GM19324 (cell line): ENCODE data around the gene SERPINA3.
"Not testable (repeated sequence)": the region's sequence is repeated elsewhere in the genome, so short reads cannot be mapped to it uniquely, and the experiment has no call there.

Source experiments
- ATAC-seq: cut with Tn5 transposase; IDR thresholded peaks from one replicate; pipeline ENCODE4 v1.9.1; 2021; ENCODE audit warnings: mild to moderate bottlenecking, moderate library complexity; ENCODE audit not compliant: unreplicated experiment, low FRiP score

SERPINA3 gene

GRCh38 chr14:94612174-94612573 is at the start of gene SERPINA3:
TSS of gene SERPINA3 (plus strand) at chr14:94612391. CDS start at chr14:94614442, 2,051 bp downstream.
- no peak for ATAC-seq

GRCh38 chr14:94562941-94563883 is 49.0 kb upstream of the SERPINA3 start:
- ATAC-seq = no peak

GRCh38 chr14:94564381-94564780 is 47.8 kb upstream of the SERPINA3 start:
- no peak for ATAC-seq

- ATAC-seq = no peak
Observed at GRCh38 chr14:94568186-94568585, 44.0 kb upstream of the SERPINA3 start.

GRCh38 chr14:94569381-94570001 is 42.7 kb upstream of the SERPINA3 start:
- no peak for ATAC-seq

GRCh38 chr14:94570002-94570400 is 42.2 kb upstream of the SERPINA3 start:
- ATAC-seq = no peak

- no peak for ATAC-seq
Observed at GRCh38 chr14:94570440-94570839, 41.8 kb upstream of the SERPINA3 start.

GRCh38 chr14:94571395-94571794 is 40.8 kb upstream of the SERPINA3 start:
- no peak for ATAC-seq

GRCh38 chr14:94571950-94572349 is 40.2 kb upstream of the SERPINA3 start:
- ATAC-seq = no peak

GRCh38 chr14:94572637-94573303 is 39.4 kb upstream of the SERPINA3 start:
- ATAC-seq = no peak

- ATAC-seq = no peak
Observed at GRCh38 chr14:94573475-94574277, 38.5 kb upstream of the SERPINA3 start.

- ATAC-seq = no peak
Observed at GRCh38 chr14:94574336-94574735, 37.9 kb upstream of the SERPINA3 start.

GRCh38 chr14:94575730-94576585 is 36.2 kb upstream of the SERPINA3 start:
- ATAC-seq = no peak

GRCh38 chr14:94577472-94577871 is 34.7 kb upstream of the SERPINA3 start:
- ATAC-seq = not testable (repeated sequence)

- no peak for ATAC-seq
Observed at GRCh38 chr14:94578712-94579111, 33.5 kb upstream of the SERPINA3 start.

GRCh38 chr14:94581127-94581999 is 30.8 kb upstream of the SERPINA3 start, which contains the start of gene SERPINA5:
TSS of gene SERPINA5 (plus strand) at chr14:94581426. CDS start at chr14:94587363, 5,937 bp downstream.
- no peak for ATAC-seq

GRCh38 chr14:94582199-94582750 is 29.9 kb upstream of the SERPINA3 start:
- ATAC-seq = no peak

- no peak for ATAC-seq
Observed at GRCh38 chr14:94582851-94583250, 29.3 kb upstream of the SERPINA3 start.
